HT-29 (cell line): ENCODE data around the gene SPEM1. TPM values are rescaled to one million over a fixed set of nuclear protein-coding genes. Genes with fewer than 3 reads are reported as not detected.

Experiments used
- DNase-seq: peaks from one replicate; pipeline ENCODE4 v3.0.0-alpha.2; 2015; ENCODE audit warnings: low spot score
- total RNA-seq: library from RNA; depleted of rRNA; stranded (reverse); fragments of >200 nt; shearing (Covaris generic); gene quantifications from 2 replicates; pipeline ENCODE4 v1.2.3, GENCODE V29; 2014

Gene SPEM1
- total RNA-seq, 1 experiment from 2014 or later: not detected

DNA sequence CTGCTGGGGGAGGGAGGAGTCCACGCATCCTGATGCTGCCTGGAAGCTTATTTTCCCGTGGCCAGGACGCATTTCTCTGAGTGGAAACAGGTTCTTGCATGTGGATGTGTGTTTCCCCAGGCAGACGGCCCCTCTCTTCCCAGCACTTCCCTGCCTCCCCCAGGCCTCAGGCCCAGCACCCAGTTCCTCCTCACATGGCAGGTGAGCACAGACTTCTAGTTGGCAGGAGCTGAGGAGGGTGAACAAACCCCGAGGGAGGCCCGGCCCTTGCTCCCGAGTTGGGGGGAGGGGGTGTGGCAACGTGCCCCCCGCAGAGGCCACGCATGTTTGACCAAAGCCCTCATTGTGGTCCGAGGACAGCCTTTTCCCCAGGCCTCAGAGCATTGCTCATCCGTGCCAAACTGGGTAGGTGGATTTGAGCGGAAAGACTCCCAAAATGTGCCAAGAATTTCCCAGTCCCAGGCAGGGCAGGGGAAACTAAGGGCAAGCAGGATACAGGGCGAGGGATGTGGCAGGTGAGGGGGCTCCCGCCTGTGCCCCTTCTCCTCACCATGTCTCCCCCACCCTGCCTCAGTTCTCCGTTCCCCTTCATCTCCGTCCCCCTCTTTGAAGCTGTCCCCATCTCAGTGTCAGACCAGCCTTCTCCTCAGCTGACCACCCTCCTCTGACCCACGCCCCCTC is 1.5 kb upstream of the SPEM1 start:
- no peak for DNase-seq

GRCh38 chr17:7421186-7421585 is 1.1 kb downstream of the SPEM1 start:
- DNase-seq: no peak

DNA sequence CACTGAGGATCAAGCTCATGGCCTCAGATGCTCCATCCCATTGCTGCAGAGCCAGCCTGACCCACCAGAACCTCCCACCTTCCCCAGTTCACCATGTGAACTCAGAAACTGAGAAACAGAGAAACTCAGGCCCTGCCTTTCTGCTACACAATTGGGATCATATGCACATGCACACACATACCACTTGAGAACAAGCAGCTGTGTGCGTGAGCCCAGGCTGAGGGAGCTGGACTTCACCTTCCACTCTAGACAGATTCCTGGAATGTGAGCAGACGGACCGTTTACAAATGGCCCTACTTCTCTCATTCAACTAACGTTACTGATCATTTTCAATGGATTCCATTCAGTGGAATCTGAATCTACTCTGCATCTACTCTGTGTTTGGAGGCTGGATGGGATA is 3.6 kb downstream of the SPEM1 start:
- no peak for DNase-seq

- no peak for DNase-seq
Measured at GRCh38 chr17:7425316-7425715, 5.2 kb downstream of the SPEM1 start, which contains the start of gene SPEM2. SPEM2 (plus strand) TSS chr17:7425616; CDS start chr17:7425689, 73 bp downstream.

DNA sequence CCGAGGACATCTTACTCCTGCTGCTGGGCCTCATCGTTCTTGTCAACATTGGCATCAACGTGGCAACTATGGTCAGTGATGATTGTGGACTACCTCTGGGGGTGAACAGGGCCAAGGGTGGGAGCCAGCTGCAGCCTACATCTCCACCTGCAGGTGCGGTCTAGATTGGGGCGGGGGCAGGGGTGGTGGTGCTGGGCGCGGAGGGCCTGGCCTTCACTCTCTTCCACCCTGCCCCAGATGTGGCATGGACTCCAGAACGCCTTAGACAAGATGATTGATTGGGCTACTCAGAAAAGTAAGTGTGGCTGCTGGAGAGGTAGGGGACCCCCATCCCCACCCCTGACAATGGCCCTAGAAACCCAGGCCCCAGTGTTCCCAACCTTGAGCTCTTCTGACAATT is 5.6 kb downstream of the SPEM1 start:
- DNase-seq: no peak

DNA sequence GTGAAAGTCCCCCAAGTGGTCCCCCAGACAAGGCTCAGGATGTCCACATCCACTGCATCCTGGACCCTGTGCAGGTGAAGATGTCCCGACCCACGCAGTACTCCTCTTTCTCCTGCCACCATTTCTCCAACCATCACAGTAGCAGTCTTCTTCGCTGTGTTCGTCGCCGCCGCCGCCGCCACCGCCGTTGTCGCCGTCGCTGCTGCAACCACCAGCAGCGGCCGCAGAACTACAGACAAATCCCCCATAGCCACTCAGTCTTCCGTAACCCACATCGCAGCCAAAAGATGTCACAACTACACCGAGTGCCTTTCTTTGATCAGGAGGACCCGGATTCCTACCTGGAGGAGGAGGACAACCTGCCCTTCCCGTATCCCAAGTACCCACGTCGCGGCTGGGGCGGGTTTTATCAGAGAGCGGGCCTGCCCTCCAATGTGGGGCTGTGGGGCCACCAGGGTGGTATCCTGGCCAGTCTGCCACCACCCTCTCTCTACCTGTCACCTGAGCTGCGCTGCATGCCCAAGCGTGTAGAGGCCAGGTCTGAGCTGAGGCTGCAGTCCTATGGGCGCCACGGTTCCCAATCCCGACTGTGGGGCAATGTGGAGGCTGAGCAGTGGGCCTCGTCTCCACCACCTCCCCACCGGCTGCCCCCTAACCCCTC is 6.2 kb downstream of the SPEM1 start:
- no peak for DNase-seq

- DNase-seq: no peak
Measured at GRCh38 chr17:7426896-7427489, 6.9 kb downstream of the SPEM1 start.

GRCh38 chr17:7427549-7427948 is 7.4 kb downstream of the SPEM1 start:
- no peak for DNase-seq

DNA sequence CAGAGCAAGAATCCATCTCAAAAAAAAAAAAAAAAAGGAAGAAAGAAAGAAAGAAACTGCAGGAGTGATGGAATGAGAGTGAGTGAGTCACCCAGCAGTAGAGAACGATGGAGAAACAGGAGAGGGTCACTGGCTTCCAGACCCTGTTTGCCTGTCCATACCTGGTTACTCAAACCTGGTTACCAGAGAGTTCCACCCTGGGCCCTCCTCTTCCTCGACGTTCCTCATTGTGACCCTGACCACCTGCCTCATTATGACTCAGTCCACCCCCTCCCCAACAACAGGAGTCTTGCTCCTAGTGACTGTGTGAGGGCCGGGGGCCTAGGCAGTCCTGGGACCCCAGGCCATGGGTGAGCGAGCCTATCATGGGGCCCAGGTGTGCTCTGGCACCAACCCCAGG is 8.4 kb downstream of the SPEM1 start, which contains the start of gene SPEM3:
SPEM3 (plus strand) TSS at position 301 of the 400 bp plus-strand sequence; CDS start at position 347, 46 bp downstream.
- DNase-seq: no peak

DNA sequence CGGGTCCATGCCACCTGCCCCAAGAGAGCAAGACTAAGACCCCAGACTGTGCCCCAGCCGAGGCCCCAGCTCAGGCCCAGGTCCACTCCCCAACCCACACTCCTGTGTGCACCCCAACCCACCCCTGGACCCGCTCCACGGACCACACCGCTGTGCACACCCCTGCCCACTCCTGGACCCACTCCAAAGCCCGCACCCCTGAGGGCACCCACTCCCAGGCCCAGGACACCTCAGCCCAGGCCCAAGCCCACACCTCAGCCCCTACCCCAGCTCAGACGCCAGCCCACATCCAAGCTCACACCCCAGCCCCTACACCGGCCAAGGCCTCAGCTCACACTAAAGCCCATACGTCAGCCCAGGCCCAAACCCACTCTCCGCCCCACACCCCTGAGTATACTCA is 9.6 kb downstream of the SPEM1 start:
- no peak for DNase-seq

DNA sequence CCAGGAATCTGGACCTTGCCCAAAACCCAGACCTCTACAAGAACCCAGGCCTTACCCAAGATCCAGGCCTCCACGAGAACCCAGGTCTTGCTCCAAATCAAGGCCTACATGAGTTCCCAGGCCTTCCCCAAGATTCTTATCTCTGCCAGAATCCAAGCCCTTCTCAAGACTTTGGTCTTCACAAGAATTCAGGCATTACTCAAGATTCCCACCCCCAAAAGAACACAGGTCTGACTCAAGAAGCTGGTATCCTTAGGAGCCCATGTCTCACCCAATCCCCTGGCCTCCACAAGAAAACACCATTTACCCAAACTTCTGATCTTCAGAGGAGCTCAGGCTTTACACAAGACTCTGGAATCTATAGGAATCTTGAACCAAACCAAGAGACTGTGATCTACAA is 11.1 kb downstream of the SPEM1 start:
- DNase-seq: no peak

GRCh38 chr17:7432296-7432695 is 12.2 kb downstream of the SPEM1 start:
- DNase-seq: no peak

- DNase-seq: no peak
Measured at GRCh38 chr17:7435676-7436555, 15.8 kb downstream of the SPEM1 start.

- DNase-seq: peak; percentile 86
Measured at GRCh38 chr17:7436556-7437368, 16.6 kb downstream of the SPEM1 start.

- DNase-seq: no peak
Measured at GRCh38 chr17:7437369-7437863, 17.3 kb downstream of the SPEM1 start.

- no peak for DNase-seq
Measured at GRCh38 chr17:7437950-7438614, 18.0 kb downstream of the SPEM1 start.

- no peak for DNase-seq
Measured at GRCh38 chr17:7438656-7439460, 18.7 kb downstream of the SPEM1 start.

GRCh38 chr17:7439462-7440112 is 19.5 kb downstream of the SPEM1 start, which contains the start of gene FGF11:
FGF11 (plus strand) TSS chr17:7439512; CDS start chr17:7439621, 109 bp downstream.
- no peak for DNase-seq
